K562 (cell line): ENCODE measurements around the gene GLRX. TPM values are rescaled to one million over a fixed set of nuclear protein-coding genes. Genes with fewer than 3 reads are reported as not detected.

Source experiments
- ADNP ChIP-seq: fragments of 200-800 bp; sonication (Bioruptor generic); IDR thresholded peaks from 2 replicates; pipeline ENCODE4 v1.6.1; 2016; ENCODE audit warnings: missing genetic modification characterization, missing compliant biosample characterization
- CXXC5 ChIP-seq: fragments of 250-450 bp; sonication (Bioruptor Pico); IDR thresholded peaks from 2 replicates; pipeline ENCODE4 v1.8.0; 2022; ENCODE audit warnings: inconsistent platforms, mild to moderate bottlenecking, moderate library complexity
- MAZ ChIP-seq, 2 experiments: fragments of 450-650 bp in 1 of 2; sonication (generic) in 1 of 2; formaldehyde crosslinking; IDR thresholded peaks in 1 of 2; conservative IDR thresholded peaks in 1 of 2; 2 replicates each; pipeline versions ENCODE4 v1.4.0 to v1.5.0; 2020; ENCODE audit warnings: mild to moderate bottlenecking in 1 of 2, missing genetic modification reagents in 1 of 2
- MCM2 ChIP-seq: fragments of 450-650 bp; IDR thresholded peaks from 2 replicates; pipeline ENCODE4 v1.6.1; 2017; ENCODE audit warnings: low read depth, mild to moderate bottlenecking
- RAD21 ChIP-seq, 2 experiments: fragments of 250-450 bp in 1 of 2; fragments of 450-650 bp in 1 of 2; sonication (Bioruptor Pico) in 1 of 2; formaldehyde crosslinking in 1 of 2; IDR thresholded peaks in 1 of 2; conservative IDR thresholded peaks in 1 of 2; 2 replicates each; pipeline versions ENCODE4 v1.4.0 to v1.8.0; 2020 to 2022; ENCODE audit warnings: mild to moderate bottlenecking in 2 of 2, moderate library complexity in 1 of 2
- RERE ChIP-seq: sonication (generic); formaldehyde crosslinking; IDR thresholded peaks from 2 replicates; pipeline ENCODE4 v1.8.0; 2023; ENCODE audit warnings: missing genetic modification reagents, mild to moderate bottlenecking, borderline replicate concordance
- SIN3B ChIP-seq: fragments of 450-650 bp; IDR thresholded peaks from 2 replicates; pipeline ENCODE4 v1.6.1; 2017; ENCODE audit warnings: low read depth, mild to moderate bottlenecking, moderate library complexity
- SRSF7 ChIP-seq: fragments of 200-400 bp; formaldehyde crosslinking; optimal IDR thresholded peaks from 2 replicates; pipeline ENCODE3; 2017; ENCODE audit warnings: mild to moderate bottlenecking, low read depth, low read length
- STAT5B ChIP-seq: fragments of 250-450 bp; sonication (Bioruptor Pico); IDR thresholded peaks from 2 replicates; pipeline ENCODE4 v1.8.0; 2021; ENCODE audit warnings: mild to moderate bottlenecking, inconsistent platforms
- WHSC1 ChIP-seq: IDR thresholded peaks from one replicate; pipeline ENCODE4 v1.6.1; 2012; ENCODE audit warnings: low read length, control low read depth, inconsistent platforms
- ZNF121 ChIP-seq: sonication (generic); formaldehyde crosslinking; conservative IDR thresholded peaks from 2 replicates; pipeline ENCODE4 v1.8.0; 2022; ENCODE audit warnings: missing genetic modification reagents
- ZNF507 ChIP-seq: conservative IDR thresholded peaks from 2 replicates; pipeline ENCODE4 v1.6.1; 2017; ENCODE audit warnings: missing genetic modification characterization, missing compliant biosample characterization
- polyA plus RNA-seq, 8 experiments: library from polyadenylated mRNA; depleted of rRNA in 4 of 8; stranded (reverse) in 5 of 8; unstranded in 3 of 8; fragments of >200 nt; fragmentation: Nextera tagmentation in 2 of 8; fragmentation: Illumina TruSeq in 1 of 8; extraction: Ambion mirVana in 2 of 8; extraction: Trizol in 1 of 8; gene quantifications; 2 replicates each; pipeline versions ENCODE4 v1.2.1 to v1.2.3, GENCODE V29; 2011 to 2014; ENCODE audit warnings: inconsistent platforms in 1 of 8, missing spikeins in 1 of 8
- total RNA-seq, 7 experiments: library from RNA; depleted of rRNA in 6 of 7; stranded (reverse); fragments of >200 nt in 6 of 7; fragmentation: Illumina TruSeq in 2 of 7; extraction: Trizol in 2 of 7; gene quantifications; 2 replicates each; pipeline versions ENCODE4 v1.2.1 to v1.2.3, GENCODE V29; 2011 to 2021; ENCODE audit warnings: low replicate concordance in 1 of 7

GLRX gene
- total and polyA plus RNA-seq, 9 of the 15 experiments (the other 6 are each of a cell fraction or from before 2014, with no cell fraction given): 2.3 to 11.2 (median 4.6) TPM

GRCh38 chr5:95822542-95823181 lies at the start of gene GLRX (continued):
- TF ChIP-seq SRSF7: no peak
- no peak for TF ChIP-seq STAT5B (CRISPR knock-in tag)
- TF ChIP-seq MAZ (CRISPR knock-in tag; conservative IDR thresholded peaks at IDR 0.05 in 1 of 2, IDR thresholded peaks at IDR 0.05 in 1 of 2): peak in 1 of 2 experiments; percentile 7; a peak in 1 of 4 replicates
- no peak for TF ChIP-seq ZNF121 (CRISPR knock-in tag)
- TF ChIP-seq ADNP: 0 out of 2 replicates have a peak, but pooled peaks have one; percentile 11
- TF ChIP-seq CXXC5 (CRISPR knock-in tag): no peak
- TF ChIP-seq ZNF507: no peak
- TF ChIP-seq SIN3B: no peak; the same call in 1 of the 2 replicates
- no peak for TF ChIP-seq MCM2
- no peak for TF ChIP-seq RERE (CRISPR knock-in tag)
- TF ChIP-seq RAD21 (CRISPR knock-in tag; conservative IDR thresholded peaks at IDR 0.05 in 1 of 2, IDR thresholded peaks at IDR 0.05 in 1 of 2): no peak
- TF ChIP-seq WHSC1: no peak
